Measurements from ENCODE around the gene UNC5CL. TPM values are rescaled to one million over a fixed set of nuclear protein-coding genes. Genes with fewer than 3 reads are reported as not detected.

UNC5CL gene
- total and polyA plus RNA-seq, 2 experiments from 2014 or later, result 0.87 to 1.2 TPM

- peaks cover 19% of the 10 kb centered on the region for H3K4me1 Mint-ChIP-seq
- H3K4me3 ChIP-seq, result peak overlapping the region; percentile 8
- H3K36me3 Mint-ChIP-seq (ENCODE audit: low read depth), result no peaks in the 10 kb centered on the region
- H3K4me1 ChIP-seq (ENCODE audit: insufficient read depth), result peaks cover 23% of the 10 kb centered on the region
- no peaks in the 10 kb centered on the region for H3F3A ChIP-seq (replicated peaks; ENCODE audit: low read depth)
- peak overlapping the region; percentile 44 for H3K4me2 ChIP-seq
- no peak overlapping the region for H3K27ac Mint-ChIP-seq
- ATAC-seq, result peak; percentile 66
- H2AFZ ChIP-seq, result no peak overlapping the region
- H3K27me3 Mint-ChIP-seq (ENCODE audit: insufficient read depth, low read depth, poor library complexity), result no peaks in the 10 kb centered on the region
- H3K79me2 ChIP-seq (replicated peaks; ENCODE audit: insufficient read depth), result no peaks in the 10 kb centered on the region
- no peaks in the 10 kb centered on the region for H4K20me1 ChIP-seq (replicated peaks; ENCODE audit: insufficient read depth)
- no peaks in the 10 kb centered on the region; the same call in 2 of the 3 replicates for H3K9me3 Mint-ChIP-seq
- peak; percentile 29 for DNase-seq (ENCODE audit: low spot score)
- H3K9me2 ChIP-seq (ENCODE audit: insufficient read depth), result peaks cover 14% of the 10 kb centered on the region; the same call in 1 of the 2 replicates
- H3K36me3 ChIP-seq (ENCODE audit: insufficient read depth), result no peaks in the 10 kb centered on the region
- TF ChIP-seq ZNF114 (CRISPR knock-in tag; IDR thresholded peaks at IDR 0.05), result no peak
- TF ChIP-seq, protein P1, sequence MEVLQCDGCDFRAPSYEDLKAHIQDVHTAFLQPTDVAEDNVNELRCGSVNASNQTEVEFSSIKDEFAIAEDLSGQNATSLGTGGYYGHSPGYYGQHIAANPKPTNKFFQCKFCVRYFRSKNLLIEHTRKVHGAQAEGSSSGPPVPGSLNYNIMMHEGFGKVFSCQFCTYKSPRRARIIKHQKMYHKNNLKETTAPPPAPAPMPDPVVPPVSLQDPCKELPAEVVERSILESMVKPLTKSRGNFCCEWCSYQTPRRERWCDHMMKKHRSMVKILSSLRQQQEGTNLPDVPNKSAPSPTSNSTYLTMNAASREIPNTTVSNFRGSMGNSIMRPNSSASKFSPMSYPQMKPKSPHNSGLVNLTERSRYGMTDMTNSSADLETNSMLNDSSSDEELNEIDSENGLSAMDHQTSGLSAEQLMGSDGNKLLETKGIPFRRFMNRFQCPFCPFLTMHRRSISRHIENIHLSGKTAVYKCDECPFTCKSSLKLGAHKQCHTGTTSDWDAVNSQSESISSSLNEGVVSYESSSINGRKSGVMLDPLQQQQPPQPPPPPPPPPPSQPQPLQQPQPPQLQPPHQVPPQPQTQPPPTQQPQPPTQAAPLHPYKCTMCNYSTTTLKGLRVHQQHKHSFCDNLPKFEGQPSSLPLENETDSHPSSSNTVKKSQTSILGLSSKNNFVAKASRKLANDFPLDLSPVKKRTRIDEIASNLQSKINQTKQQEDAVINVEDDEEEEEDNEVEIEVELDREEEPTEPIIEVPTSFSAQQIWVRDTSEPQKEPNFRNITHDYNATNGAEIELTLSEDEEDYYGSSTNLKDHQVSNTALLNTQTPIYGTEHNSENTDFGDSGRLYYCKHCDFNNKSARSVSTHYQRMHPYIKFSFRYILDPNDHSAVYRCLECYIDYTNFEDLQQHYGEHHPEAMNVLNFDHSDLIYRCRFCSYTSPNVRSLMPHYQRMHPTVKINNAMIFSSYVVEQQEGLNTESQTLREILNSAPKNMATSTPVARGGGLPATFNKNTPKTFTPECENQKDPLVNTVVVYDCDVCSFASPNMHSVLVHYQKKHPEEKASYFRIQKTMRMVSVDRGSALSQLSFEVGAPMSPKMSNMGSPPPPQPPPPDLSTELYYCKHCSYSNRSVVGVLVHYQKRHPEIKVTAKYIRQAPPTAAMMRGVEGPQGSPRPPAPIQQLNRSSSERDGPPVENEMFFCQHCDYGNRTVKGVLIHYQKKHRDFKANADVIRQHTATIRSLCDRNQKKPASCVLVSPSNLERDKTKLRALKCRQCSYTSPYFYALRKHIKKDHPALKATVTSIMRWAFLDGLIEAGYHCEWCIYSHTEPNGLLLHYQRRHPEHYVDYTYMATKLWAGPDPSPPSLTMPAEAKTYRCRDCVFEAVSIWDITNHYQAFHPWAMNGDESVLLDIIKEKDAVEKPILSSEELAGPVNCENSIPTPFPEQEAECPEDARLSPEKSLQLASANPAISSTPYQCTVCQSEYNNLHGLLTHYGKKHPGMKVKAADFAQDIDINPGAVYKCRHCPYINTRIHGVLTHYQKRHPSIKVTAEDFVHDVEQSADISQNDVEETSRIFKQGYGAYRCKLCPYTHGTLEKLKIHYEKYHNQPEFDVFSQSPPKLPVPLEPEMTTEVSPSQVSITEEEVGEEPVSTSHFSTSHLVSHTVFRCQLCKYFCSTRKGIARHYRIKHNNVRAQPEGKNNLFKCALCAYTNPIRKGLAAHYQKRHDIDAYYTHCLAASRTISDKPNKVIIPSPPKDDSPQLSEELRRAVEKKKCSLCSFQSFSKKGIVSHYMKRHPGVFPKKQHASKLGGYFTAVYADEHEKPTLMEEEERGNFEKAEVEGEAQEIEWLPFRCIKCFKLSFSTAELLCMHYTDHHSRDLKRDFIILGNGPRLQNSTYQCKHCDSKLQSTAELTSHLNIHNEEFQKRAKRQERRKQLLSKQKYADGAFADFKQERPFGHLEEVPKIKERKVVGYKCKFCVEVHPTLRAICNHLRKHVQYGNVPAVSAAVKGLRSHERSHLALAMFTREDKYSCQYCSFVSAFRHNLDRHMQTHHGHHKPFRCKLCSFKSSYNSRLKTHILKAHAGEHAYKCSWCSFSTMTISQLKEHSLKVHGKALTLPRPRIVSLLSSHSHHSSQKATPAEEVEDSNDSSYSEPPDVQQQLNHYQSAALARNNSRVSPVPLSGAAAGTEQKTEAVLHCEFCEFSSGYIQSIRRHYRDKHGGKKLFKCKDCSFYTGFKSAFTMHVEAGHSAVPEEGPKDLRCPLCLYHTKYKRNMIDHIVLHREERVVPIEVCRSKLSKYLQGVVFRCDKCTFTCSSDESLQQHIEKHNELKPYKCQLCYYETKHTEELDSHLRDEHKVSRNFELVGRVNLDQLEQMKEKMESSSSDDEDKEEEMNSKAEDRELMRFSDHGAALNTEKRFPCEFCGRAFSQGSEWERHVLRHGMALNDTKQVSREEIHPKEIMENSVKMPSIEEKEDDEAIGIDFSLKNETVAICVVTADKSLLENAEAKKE (CRISPR knock-in tag; IDR thresholded peaks at IDR 0.05), result peak; percentile 98
- TF ChIP-seq EZH2phosphoT487 (IDR thresholded peaks at IDR 0.05; ENCODE audit: unreplicated experiment), result no peak
- TF ChIP-seq NANOG (IDR thresholded peaks at IDR 0.05; ENCODE audit: borderline replicate concordance), result peak; percentile 80
- no peak for TF ChIP-seq ETS1 (IDR thresholded peaks at IDR 0.05)
- no peaks in the 10 kb centered on the region for H3K27me3 ChIP-seq (ENCODE audit: insufficient read depth)
- no peak overlapping the region for H3K27ac ChIP-seq (ENCODE audit: low read depth)
- H3K4me3 Mint-ChIP-seq, result no peak overlapping the region
These were observed 55.3 kb downstream of the UNC5CL start for GRCh38 chr6:40983752-40984151.

Measured in GM23338 (cell line).